Hepatocyte (in vitro differentiated cells): Measurements from ENCODE around the gene KLF5. TPM values are rescaled to one million over a fixed set of nuclear protein-coding genes. Genes with fewer than 3 reads are reported as not detected.

ENCODE experiments used
- DNase-seq: peaks from one replicate; pipeline ENCODE4 v3.0.0-alpha.2; 2016; ENCODE audit warnings: low spot score
- H2AFZ ChIP-seq: fragments of 200-600 bp; sonication (generic); 2 replicates; pipeline ENCODE4 v1.6.0; 2016; ENCODE audit warnings: antibody characterized with exemption, mild to moderate bottlenecking
- H3K27ac ChIP-seq: fragments of 200-600 bp; sonication (generic); 2 replicates; pipeline ENCODE4 v1.5.1; 2016; ENCODE audit warnings: mild to moderate bottlenecking
- H3K27me3 ChIP-seq: fragments of 200-600 bp; sonication (generic); 2 replicates; pipeline ENCODE4 v1.6.1; 2016
- H3K36me3 ChIP-seq: fragments of 200-600 bp; sonication (generic); replicated peaks from 2 replicates; pipeline ENCODE4 v1.5.1; 2016; ENCODE audit warnings: low read depth; ENCODE audit not compliant: insufficient read depth
- H3K4me1 ChIP-seq: fragments of 200-600 bp; sonication (generic); 2 replicates; pipeline ENCODE4 v1.5.1; 2016; ENCODE audit warnings: mild to moderate bottlenecking, moderate library complexity; ENCODE audit not compliant: insufficient read depth
- H3K4me2 ChIP-seq: fragments of 200-600 bp; sonication (generic); 2 replicates; pipeline ENCODE4 v1.6.0; 2016
- H3K4me3 ChIP-seq: fragments of 200-600 bp; sonication (generic); 2 replicates; pipeline ENCODE4 v1.5.1; 2016; ENCODE audit warnings: mild to moderate bottlenecking
- H3K79me2 ChIP-seq: fragments of 200-600 bp; sonication (generic); 2 replicates; pipeline ENCODE4 v1.6.0; 2017; ENCODE audit warnings: mild to moderate bottlenecking
- H3K9me2 ChIP-seq: fragments of 200-600 bp; sonication (generic); replicated peaks from 2 replicates; pipeline ENCODE4 v1.6.0; 2017; ENCODE audit warnings: mild to moderate bottlenecking; ENCODE audit not compliant: insufficient read depth
- H3K9me3 ChIP-seq: fragments of 200-600 bp; sonication (generic); 2 replicates; pipeline ENCODE4 v1.5.1; 2016; ENCODE audit warnings: low read depth, mild to moderate bottlenecking
- H4K20me1 ChIP-seq: fragments of 200-600 bp; sonication (generic); 2 replicates; pipeline ENCODE4 v1.6.0; 2016; ENCODE audit warnings: mild to moderate bottlenecking; ENCODE audit not compliant: insufficient read depth, poor library complexity, severe bottlenecking
- CTCF ChIP-seq: fragments of 200-600 bp; sonication (generic); IDR thresholded peaks from 2 replicates; pipeline ENCODE4 v1.5.1; 2016; ENCODE audit warnings: antibody characterized with exemption, mild to moderate bottlenecking; ENCODE audit not compliant: poor library complexity
- EZH2 ChIP-seq: fragments of 200-600 bp; sonication (generic); IDR thresholded peaks from 2 replicates; pipeline ENCODE4 v1.6.1; 2016; ENCODE audit warnings: antibody characterized with exemption, mild to moderate bottlenecking, borderline replicate concordance
- EZH2phosphoT487 ChIP-seq: fragments of 200-600 bp; sonication (generic); IDR thresholded peaks from one replicate; pipeline ENCODE4 v1.6.1; 2018; ENCODE audit warnings: antibody characterized with exemption, mild to moderate bottlenecking, low read depth, moderate library complexity; ENCODE audit not compliant: unreplicated experiment, severe bottlenecking
- WGBS: methylation state at CpG from one replicate; pipeline ENCODE4 v1.1.6; 2016; ENCODE audit warnings: low lambda C conversion rate; ENCODE audit errors: missing lambda C conversion rate; 5-methylcytosine and 5-hydroxymethylcytosine counted together
- polyA plus RNA-seq: library from polyadenylated mRNA; unstranded; fragments of >200 nt; fragmentation: Nextera tagmentation; extraction: Ambion mirVana; gene quantifications from 2 replicates; pipeline ENCODE4 v1.2.1, GENCODE V29; 2016
- total RNA-seq: library from RNA; depleted of rRNA; stranded (reverse); fragments of >200 nt; gene quantifications from 2 replicates; pipeline ENCODE4 v1.2.3, GENCODE V29; 2014

The KLF5 gene
- total and polyA plus RNA-seq, 2 experiments from 2014 or later = 92.6 to 99.9 TPM

DNA sequence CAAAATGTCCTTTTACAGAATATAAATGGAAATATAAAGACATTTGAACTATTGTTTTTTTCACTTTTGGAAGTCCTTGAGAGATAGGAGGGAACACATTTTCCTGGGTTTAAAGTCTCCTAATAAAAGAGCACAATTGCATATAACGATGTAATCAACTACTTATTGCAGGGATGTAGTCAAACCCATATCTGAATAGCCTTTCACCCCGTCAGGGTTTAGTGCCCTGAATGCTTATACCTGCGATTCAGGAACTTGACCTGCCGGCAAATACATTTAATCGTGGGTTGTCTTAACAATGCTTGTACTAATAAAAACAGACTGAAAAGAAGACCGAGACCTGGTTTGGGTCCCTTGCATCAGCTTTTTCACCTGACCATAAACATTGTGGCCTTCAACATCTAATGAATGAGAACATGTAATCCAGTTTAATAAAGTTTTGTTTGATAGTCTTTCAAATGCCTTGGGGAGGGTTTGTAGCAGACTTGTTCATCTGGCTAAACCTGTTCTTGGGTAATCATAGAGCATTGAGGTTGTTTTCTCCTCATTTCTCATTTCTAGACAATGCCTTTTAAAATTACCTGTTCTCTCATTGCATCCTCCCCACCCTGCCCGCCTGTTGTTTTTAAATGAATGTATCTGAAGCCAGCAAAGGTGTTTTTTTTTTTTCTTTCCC is 7.0 kb downstream of the KLF5 start:
- TF ChIP-seq EZH2phosphoT487 (no peak), CTCF (no peak), EZH2 (no peak)
- Histone ChIP-seq H3K36me3 (no peaks in the 10 kb centered on the region), H3K9me3 (no peaks in the 10 kb centered on the region), H3K4me1 (peaks cover 11% of the 10 kb centered on the region), H3K4me2 (peak overlapping the region; percentile 74), H4K20me1 (peaks cover 6% of the 10 kb centered on the region), H3K27ac (peak overlapping the region; percentile 92), H2AFZ (no peak overlapping the region), H3K4me3 (peak overlapping the region; percentile 3), H3K79me2 (peaks cover 84% of the 10 kb centered on the region), H3K27me3 (no peaks in the 10 kb centered on the region), H3K9me2 (no peaks in the 10 kb centered on the region)
- peak; percentile 59 for DNase-seq
- 48% methylated on average over 7 of the region's 7 CpGs for WGBS

- peak overlapping the region; percentile 92 for H3K27ac ChIP-seq
- no peaks in the 10 kb centered on the region for H3K27me3 ChIP-seq
- H3K79me2 ChIP-seq = peaks cover 83% of the 10 kb centered on the region
- H4K20me1 ChIP-seq = no peaks in the 10 kb centered on the region
- 29% methylated on average over 1 of the region's 1 CpG for WGBS
- H3K9me2 ChIP-seq = no peaks in the 10 kb centered on the region
- H3K4me1 ChIP-seq = peaks cover 28% of the 10 kb centered on the region
- DNase-seq = no peak
- no peaks in the 10 kb centered on the region for H3K36me3 ChIP-seq
- no peak overlapping the region for H3K4me3 ChIP-seq
- H3K9me3 ChIP-seq = no peaks in the 10 kb centered on the region
- H3K4me2 ChIP-seq = peak overlapping the region; percentile 66
- TF ChIP-seq CTCF = no peak
- TF ChIP-seq EZH2 = no peak
- no peak for TF ChIP-seq EZH2phosphoT487
- H2AFZ ChIP-seq = no peak overlapping the region
These were observed 10.5 kb downstream of the KLF5 start for GRCh38 chr13:73069206-73069805.

DNA sequence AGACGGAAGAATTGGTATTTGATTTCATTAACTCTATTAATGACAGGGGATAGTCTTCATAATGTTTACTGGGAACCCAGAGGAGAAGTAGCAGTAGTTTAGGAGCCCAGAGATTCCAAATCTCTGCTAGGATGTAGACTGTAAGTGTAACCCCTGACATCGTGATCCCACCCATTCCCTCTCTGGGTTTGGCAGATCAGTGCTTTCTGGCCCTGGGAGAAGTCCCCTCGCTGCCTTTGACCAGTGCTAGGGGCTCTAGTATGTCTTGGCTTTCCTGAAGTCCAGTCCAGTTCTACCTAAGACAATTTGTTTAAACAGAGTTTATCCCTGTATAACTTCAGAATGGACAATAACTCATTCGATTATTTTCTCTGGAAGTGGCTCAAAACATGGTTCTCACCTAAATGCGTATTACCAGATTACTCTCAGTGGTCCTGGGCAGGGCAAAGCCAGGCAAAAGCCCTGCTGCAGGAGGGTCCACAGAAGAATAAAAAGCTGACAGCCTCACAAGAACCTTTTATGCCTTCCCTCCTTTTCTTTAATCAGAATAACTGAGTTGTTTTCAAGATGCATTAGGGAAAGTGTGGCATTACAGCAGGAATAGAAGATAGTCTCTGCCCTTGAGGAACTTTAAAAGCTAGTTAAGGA is 11.8 kb downstream of the KLF5 start:
- peaks cover 80% of the 10 kb centered on the region for H3K79me2 ChIP-seq
- WGBS = 79% methylated on average over 5 of the region's 5 CpGs

More for the DNA sequence above, 11.8 kb downstream of the KLF5 start:
- H3K9me3 ChIP-seq = no peaks in the 10 kb centered on the region
- peak overlapping the region; percentile 66 for H3K4me2 ChIP-seq
- no peaks in the 10 kb centered on the region for H3K27me3 ChIP-seq
- H4K20me1 ChIP-seq = no peaks in the 10 kb centered on the region
- peaks cover 36% of the 10 kb centered on the region for H3K4me1 ChIP-seq
- H3K36me3 ChIP-seq = no peaks in the 10 kb centered on the region
- peak overlapping the region; percentile 92 for H3K27ac ChIP-seq
- H3K9me2 ChIP-seq = no peaks in the 10 kb centered on the region
- no peak overlapping the region for H3K4me3 ChIP-seq
- no peak for TF ChIP-seq EZH2phosphoT487
- no peak for TF ChIP-seq CTCF
- TF ChIP-seq EZH2 = no peak
- DNase-seq = no peak
- H2AFZ ChIP-seq = no peak overlapping the region
